HG03565 (cell line): ENCODE measurements around the gene PLPP4.

ENCODE experiments used
- ATAC-seq: cut with Tn5 transposase; IDR thresholded peaks from one replicate; pipeline ENCODE4 v1.9.1; 2021; ENCODE audit warnings: mild to moderate bottlenecking, moderate library complexity; ENCODE audit not compliant: unreplicated experiment

Gene PLPP4

GRCh38 chr10:120515741-120516140 is 58.7 kb downstream of the PLPP4 start:
- no peak for ATAC-seq

GRCh38 chr10:120516426-120516825 is 59.4 kb downstream of the PLPP4 start:
- no peak for ATAC-seq

- ATAC-seq, result no peak
Measured at GRCh38 chr10:120517196-120517595, 60.2 kb downstream of the PLPP4 start.

GRCh38 chr10:120517881-120518484 is 61.0 kb downstream of the PLPP4 start:
- no peak for ATAC-seq

GRCh38 chr10:120521880-120522279 is 64.9 kb downstream of the PLPP4 start:
- no peak for ATAC-seq

DNA sequence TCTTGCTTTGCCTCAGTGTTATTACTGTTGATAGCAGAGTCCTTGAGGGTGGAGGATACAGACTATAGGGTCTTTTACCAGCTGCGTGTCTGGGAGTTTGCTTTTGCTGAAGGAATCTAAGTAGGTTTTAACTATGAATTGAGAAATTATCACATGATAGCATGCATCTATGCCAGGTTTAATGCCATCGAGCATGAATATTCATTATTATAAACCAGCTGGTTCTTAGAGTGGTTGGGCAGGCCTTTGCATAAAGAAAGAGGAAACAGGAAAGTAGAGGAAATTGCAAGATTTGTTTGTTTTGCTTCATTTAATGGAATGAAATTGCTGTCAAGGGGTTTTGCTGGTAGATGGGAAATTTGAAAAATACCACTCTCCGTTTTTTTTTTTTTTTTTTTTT is 70.7 kb downstream of the PLPP4 start:
- no peak for ATAC-seq

DNA sequence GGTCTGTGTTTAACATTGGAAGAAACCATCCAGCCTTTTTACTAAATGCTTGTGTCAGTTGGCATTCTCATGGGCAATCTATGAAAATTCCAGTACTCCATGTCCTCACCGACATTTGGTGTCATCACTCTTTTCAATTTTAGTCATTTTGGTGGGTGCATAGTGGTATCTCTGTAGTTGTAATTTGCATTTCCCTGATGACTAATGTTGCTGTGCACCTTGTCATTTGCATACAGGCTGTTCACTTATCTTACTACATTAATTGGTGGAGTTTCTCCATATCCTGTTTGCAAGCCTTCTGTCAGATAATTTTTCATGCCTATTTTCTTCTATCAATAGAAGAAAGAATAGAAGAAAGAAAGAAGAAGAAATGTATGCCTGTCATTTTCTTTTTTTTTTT is 73.7 kb downstream of the PLPP4 start:
- no peak for ATAC-seq

DNA sequence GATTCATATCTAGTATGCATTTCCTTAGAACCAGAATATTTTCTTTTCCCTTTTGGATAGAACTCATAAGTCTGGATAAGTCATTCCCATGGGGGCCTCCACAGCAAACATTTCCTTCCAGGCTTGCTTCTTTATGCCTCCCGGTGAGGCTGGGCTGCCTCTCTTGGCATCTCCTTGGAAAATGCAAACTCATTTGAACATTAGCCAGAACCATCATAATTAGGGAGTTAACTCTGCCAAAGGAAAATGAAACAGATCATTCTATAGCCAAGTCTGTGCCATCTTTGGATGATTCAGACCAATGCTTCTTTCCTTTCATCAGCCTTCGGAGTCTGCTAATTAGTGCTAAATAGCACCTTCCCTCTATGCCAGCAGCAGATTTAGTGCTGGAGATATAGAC is 81.1 kb downstream of the PLPP4 start:
- ATAC-seq, result no peak

DNA sequence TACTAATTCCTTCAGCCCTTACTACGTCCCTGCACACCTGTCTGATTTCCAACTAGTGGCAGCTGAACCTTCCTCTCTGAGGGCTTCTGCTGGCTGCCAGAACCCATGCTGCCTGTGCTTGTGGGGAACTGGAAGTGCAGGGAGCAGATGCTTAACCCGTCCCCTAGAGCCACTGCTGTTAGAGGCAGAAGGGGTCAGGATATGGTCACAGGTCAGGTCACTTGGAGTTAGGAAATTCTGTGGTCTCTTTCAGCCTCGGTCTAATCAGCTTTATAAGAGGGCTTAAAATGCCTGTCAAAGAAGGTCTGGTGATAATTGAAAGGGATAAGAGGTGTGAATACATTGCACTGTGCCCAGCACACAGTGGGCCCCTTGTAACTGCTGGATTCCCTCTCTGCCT is 82.0 kb downstream of the PLPP4 start:
- no peak for ATAC-seq

- ATAC-seq, result no peak
Measured at GRCh38 chr10:120540486-120540885, 83.5 kb downstream of the PLPP4 start.

DNA sequence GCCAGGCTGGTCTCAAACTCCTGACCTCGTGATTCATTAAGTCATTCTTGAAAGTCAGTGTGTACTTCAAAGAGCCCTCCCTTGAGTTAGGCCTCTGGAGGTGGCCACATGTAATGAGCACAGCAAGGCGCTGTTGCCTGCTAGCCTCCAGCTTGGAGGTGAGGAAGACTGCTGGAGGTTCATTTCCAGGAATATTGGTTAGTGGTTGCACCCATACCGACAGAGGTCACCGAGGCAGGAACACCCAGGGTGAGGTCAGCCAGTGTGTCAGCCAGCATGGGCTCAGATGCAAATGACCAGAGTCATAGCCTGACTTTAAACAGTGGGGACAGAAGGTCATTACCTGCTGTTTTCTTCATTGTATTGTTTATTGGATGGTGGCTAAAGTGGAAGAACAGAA is 85.0 kb downstream of the PLPP4 start:
- no peak for ATAC-seq

- ATAC-seq, result no peak
Measured at GRCh38 chr10:120542591-120542990, 85.6 kb downstream of the PLPP4 start.

GRCh38 chr10:120543291-120543690 is 86.3 kb downstream of the PLPP4 start:
- ATAC-seq, result no peak

- no peak for ATAC-seq
Measured at GRCh38 chr10:120548210-120548609, 91.2 kb downstream of the PLPP4 start.

- no peak for ATAC-seq
Measured at GRCh38 chr10:120552262-120552661, 95.2 kb downstream of the PLPP4 start.

DNA sequence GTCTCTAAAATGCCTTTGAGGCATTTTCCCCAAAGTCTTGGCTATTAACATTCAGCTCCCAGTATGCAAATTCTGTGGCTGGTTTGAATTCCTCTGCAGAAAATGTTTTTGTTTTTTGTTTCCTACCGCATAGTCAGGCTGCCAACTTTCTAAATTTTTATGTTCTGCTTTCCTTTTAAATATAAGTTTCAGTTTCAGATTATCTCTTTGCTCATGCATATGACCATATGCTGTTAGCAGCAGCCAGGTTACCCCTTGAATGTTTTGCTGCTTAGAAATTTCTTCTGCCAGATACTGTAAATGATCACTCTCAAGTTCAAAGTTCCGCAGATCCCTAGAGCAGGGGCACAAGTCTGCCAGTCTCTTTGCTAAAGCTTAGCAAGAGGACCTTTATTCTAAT is 96.9 kb downstream of the PLPP4 start:
- no peak for ATAC-seq

- no peak for ATAC-seq
Measured at GRCh38 chr10:120555436-120555835, 98.4 kb downstream of the PLPP4 start.

DNA sequence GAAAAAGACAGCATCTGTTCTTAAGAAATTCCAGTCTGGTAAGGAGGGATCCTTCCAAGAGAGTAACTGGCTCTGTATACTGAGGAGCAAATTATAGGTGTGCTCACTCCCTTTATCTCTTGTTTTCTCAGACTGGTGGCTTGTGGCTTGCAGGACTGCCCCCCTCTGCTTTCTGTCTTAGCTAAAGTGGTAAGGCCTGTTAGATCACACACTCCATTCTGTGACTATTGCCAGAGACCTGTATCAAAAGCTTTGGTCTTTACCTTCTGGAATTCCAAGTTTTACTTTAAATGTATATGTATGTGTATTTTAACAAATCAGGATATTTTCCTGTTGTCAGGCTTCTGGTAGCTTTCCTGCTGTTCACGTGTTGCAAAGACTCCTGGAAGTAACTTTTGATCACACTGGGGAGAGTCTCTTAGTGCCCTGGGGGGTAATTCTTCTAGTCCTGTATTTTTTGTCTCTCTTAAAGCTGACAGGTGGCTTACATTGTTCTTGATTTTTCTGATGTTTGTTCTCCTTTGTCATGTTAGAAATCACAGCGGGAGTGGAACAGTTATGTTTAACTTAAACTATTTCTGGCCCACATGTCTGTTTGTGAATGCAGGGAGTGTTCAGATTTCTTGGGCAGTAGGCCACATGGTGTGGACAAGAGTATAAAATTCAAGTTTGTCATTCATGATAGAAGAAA is 99.0 kb downstream of the PLPP4 start:
- ATAC-seq, result no peak

GRCh38 chr10:120557311-120557710 is 100.3 kb downstream of the PLPP4 start:
- ATAC-seq, result no peak

DNA sequence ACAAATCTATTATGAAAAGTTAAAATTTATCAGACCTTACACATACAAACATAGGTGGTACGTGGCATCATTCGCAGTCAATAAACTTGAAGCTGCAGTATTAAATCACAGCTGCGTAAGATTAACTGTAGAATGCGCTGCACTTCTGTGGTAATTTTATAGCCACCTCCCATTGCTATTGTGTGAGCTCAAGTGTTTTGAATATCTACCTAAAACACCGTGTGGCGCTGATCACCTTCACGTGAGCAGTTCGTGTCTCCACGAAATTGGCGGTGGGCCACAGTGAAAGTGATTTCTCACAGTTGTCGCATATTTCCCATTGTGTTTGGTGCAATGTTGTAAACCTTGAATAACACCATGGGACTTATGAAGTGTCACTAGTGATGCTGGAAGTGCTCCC is 102.8 kb downstream of the PLPP4 start:
- ATAC-seq, result no peak

DNA sequence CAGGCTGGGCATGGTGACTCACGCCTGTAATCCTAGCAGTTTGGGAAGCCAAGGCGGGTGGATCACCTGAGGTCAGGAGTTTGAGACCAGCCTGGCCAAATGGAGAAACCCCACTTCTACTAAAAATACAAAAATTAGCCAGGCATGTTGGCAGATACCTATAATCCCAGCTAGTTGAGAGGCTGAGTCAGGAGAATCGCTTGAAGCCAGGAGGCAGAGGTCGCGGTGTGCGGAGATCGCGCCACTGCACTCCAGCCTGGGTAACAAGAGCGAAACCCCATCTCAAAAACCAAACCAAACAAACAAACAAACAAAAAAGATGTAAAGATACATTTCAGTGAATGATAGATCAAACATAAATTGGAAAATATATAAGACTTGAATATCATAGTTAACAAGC is 105.9 kb downstream of the PLPP4 start:
- no peak for ATAC-seq

DNA sequence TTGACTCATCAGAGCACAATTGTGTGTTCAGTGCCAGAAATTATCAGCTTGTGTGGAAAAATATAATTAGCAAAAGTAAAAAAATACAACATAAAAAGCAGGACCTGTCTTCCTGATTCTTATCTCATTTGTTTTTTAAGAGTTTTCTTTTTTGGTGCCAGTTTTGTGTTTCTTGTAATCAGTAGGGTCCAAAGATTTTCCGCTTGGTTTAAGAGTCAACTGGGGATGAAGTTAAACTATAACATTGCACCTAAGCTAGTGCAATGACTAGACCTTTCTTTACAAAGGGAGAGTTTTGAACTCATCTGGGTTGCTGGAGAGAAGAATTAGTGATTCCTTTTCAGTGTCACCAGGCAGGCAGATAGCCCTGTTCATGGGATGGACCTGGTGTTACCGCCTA is 113.4 kb downstream of the PLPP4 start:
- ATAC-seq, result no peak

- no peak for ATAC-seq
Measured at GRCh38 chr10:120571266-120571665, 114.2 kb downstream of the PLPP4 start.
